HFFc6 (cell line): ENCODE measurements around the gene TDP1. TPM values are rescaled to one million over a fixed set of nuclear protein-coding genes. Genes with fewer than 3 reads are reported as not detected.

Experiments used
- DNase-seq: peaks from one replicate; pipeline ENCODE4 v3.0.0-alpha.2; 2018
- H3K27ac Mint-ChIP-seq: 2 replicates; pipeline ENCODE4 v1.8.0; 2020; ENCODE audit warnings: mild to moderate bottlenecking, mixed read lengths
- H3K27me3 Mint-ChIP-seq: 2 replicates; pipeline ENCODE4 v1.8.0; 2021; ENCODE audit warnings: mild to moderate bottlenecking, moderate library complexity, mixed read lengths; ENCODE audit not compliant: insufficient read depth
- H3K36me3 Mint-ChIP-seq: 2 replicates; pipeline ENCODE4 v1.8.0; 2021; ENCODE audit warnings: low read depth, mixed read lengths
- H3K4me1 Mint-ChIP-seq: 2 replicates; pipeline ENCODE4 v1.8.0; 2020; ENCODE audit warnings: low read depth, mixed read lengths
- H3K4me3 Mint-ChIP-seq: 2 replicates; pipeline ENCODE4 v1.8.0; 2020; ENCODE audit warnings: mild to moderate bottlenecking, moderate library complexity, mixed read lengths
- H3K9me3 Mint-ChIP-seq: 2 replicates; pipeline ENCODE4 v1.8.0; 2020; ENCODE audit warnings: mild to moderate bottlenecking, mixed read lengths
- total RNA-seq, 6 experiments: library from RNA; stranded (reverse); fragmentation: NEBNext Ultra II Directional; extraction: Animal tissue kit (Norgen Biotek cat#: 25700); gene quantifications; 2 replicates in 1 of 6; 3 replicates in 5 of 6; pipeline ENCODE4 v1.2.3, GENCODE V29; 2021
- TF ChIP-seq, protein P1 (sequence below): fragments of 200-600 bp; sonication (generic); IDR thresholded peaks from 2 replicates; pipeline ENCODE4 v1.5.0; 2021; ENCODE audit warnings: antibody characterized with exemption, mild to moderate bottlenecking

TDP1 gene
- total RNA-seq, 6 experiments from 2014 or later, result 20.3 to 28.3 (median 23.3) TPM

- peaks cover 36% of the 10 kb centered on the region for H3K36me3 Mint-ChIP-seq
- H3K4me1 Mint-ChIP-seq, result peaks cover 49% of the 10 kb centered on the region
These were observed 5.2 kb downstream of the TDP1 start for GRCh38 chr14:89960914-89961313.

DNA sequence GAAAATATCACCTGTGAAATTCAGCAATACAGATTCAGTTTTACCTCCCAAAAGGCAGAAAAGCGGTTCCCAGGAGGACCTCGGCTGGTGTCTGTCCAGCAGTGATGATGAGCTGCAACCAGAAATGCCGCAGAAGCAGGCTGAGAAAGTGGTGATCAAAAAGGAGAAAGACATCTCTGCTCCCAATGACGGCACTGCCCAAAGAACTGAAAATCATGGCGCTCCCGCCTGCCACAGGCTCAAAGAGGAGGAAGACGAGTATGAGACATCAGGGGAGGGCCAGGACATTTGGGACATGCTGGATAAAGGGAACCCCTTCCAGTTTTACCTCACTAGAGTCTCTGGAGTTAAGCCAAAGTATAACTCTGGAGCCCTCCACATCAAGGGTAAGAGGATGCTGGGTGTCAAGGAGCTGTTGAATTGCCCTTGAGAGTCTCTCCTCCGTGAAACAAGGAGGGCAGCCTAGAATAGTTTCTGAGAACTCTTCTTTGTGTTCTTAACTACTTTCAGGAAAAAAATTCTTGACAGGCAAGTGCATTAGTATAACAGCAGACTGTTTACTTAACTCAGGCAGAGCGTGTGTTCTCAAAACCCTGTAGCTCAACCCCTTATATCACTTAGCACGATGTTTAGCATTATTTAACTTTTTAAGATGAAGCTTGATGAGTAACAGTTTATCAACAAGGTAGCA, 7.7 kb downstream of the TDP1 start:
- Mint-ChIP-seq H3K9me3 (no peaks in the 10 kb centered on the region), H3K36me3 (peaks cover 33% of the 10 kb centered on the region), H3K4me3 (no peak overlapping the region), H3K4me1 (peaks cover 34% of the 10 kb centered on the region), H3K27me3 (no peaks in the 10 kb centered on the region), H3K27ac (no peak overlapping the region)
- TF ChIP-seq, protein P1, sequence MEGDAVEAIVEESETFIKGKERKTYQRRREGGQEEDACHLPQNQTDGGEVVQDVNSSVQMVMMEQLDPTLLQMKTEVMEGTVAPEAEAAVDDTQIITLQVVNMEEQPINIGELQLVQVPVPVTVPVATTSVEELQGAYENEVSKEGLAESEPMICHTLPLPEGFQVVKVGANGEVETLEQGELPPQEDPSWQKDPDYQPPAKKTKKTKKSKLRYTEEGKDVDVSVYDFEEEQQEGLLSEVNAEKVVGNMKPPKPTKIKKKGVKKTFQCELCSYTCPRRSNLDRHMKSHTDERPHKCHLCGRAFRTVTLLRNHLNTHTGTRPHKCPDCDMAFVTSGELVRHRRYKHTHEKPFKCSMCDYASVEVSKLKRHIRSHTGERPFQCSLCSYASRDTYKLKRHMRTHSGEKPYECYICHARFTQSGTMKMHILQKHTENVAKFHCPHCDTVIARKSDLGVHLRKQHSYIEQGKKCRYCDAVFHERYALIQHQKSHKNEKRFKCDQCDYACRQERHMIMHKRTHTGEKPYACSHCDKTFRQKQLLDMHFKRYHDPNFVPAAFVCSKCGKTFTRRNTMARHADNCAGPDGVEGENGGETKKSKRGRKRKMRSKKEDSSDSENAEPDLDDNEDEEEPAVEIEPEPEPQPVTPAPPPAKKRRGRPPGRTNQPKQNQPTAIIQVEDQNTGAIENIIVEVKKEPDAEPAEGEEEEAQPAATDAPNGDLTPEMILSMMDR, result no peak
- DNase-seq, result no peak

More at GRCh38 chr14:89960914-89961313, 5.2 kb downstream of the TDP1 start:
- no peaks in the 10 kb centered on the region for H3K9me3 Mint-ChIP-seq
- no peak overlapping the region for H3K4me3 Mint-ChIP-seq
- DNase-seq, result no peak
- TF ChIP-seq, protein P1, result no peak
- no peaks in the 10 kb centered on the region; the same call in 1 of the 2 replicates for H3K27me3 Mint-ChIP-seq
- no peak overlapping the region for H3K27ac Mint-ChIP-seq

DNA sequence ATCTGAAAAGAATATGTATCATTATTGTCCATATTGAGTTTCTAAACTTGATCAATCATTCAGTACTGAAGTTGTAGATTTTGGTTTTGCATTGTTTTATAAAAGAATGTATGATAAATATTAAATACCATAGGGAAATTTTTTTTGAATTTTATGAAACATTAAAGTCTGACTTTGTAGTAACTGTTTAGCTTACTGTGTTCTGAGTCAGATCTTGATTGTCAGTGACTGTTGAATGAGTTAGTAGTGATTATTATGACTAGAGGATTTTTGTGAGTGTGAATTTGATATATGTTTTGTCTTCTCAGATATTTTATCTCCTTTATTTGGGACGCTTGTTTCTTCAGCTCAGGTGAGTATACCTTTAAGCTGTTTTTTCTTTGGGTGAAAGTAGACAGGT, 10.1 kb downstream of the TDP1 start:
- TF ChIP-seq, protein P1, result no peak
- H3K4me1 Mint-ChIP-seq, result peaks cover 19% of the 10 kb centered on the region
- DNase-seq, result no peak
- peak overlapping the region; percentile 14 for H3K27ac Mint-ChIP-seq
- no peaks in the 10 kb centered on the region for H3K9me3 Mint-ChIP-seq
- no peaks in the 10 kb centered on the region for H3K27me3 Mint-ChIP-seq
- H3K36me3 Mint-ChIP-seq, result peaks cover 28% of the 10 kb centered on the region
- no peak overlapping the region for H3K4me3 Mint-ChIP-seq

- Mint-ChIP-seq H3K27ac (no peak overlapping the region), H3K27me3 (no peaks in the 10 kb centered on the region; the same call in 1 of the 2 replicates), H3K36me3 (peaks cover 11% of the 10 kb centered on the region; the same call in 1 of the 2 replicates), H3K9me3 (no peaks in the 10 kb centered on the region), H3K4me3 (no peak overlapping the region), H3K4me1 (no peaks in the 10 kb centered on the region)
- peak; percentile 55 for DNase-seq
- TF ChIP-seq, protein P1, result peak; percentile 93
These were observed 17.6 kb downstream of the TDP1 start for GRCh38 chr14:89973234-89973823.

GRCh38 chr14:89977668-89978067, 21.9 kb downstream of the TDP1 start:
- Mint-ChIP-seq H3K9me3 (no peaks in the 10 kb centered on the region), H3K27me3 (no peaks in the 10 kb centered on the region; the same call in 1 of the 2 replicates), H3K4me3 (no peak overlapping the region), H3K27ac (no peak overlapping the region), H3K36me3 (peaks cover 12% of the 10 kb centered on the region; the same call in 1 of the 2 replicates), H3K4me1 (no peaks in the 10 kb centered on the region)
- TF ChIP-seq, protein P1, result no peak
- no peak for DNase-seq
